Measurements from ENCODE around the gene ISCA1. TPM values are rescaled to one million over a fixed set of nuclear protein-coding genes. Genes with fewer than 3 reads are reported as not detected.

Gene ISCA1
- total RNA-seq (2021) = 36.4 and 42.5 TPM in 2 replicates
- percentile 90 among the genes with signal in this experiment for Bru-seq, nascent RNA
- BruChase-seq, experiment 1, labeled RNA remaining after a 2-hour chase = percentile 91 among the genes with signal in this experiment
- percentile 88 among the genes with signal in this experiment for BruChase-seq, experiment 2, labeled RNA remaining after a 6-hour chase
- long read RNA-seq, transcript ISCA1-203 (4 exons, 1,958 nt) = major isoform, 62 of 79 reads
- long read RNA-seq, transcript ISCA1-201 (4 exons, 813 nt) = minor isoform, 5 of 79 reads
- long read RNA-seq, partial matches to known transcripts = 0 of 79 reads
- long read RNA-seq, other reads (novel, unspliced or antisense) = 12 of 79 reads

DNA sequence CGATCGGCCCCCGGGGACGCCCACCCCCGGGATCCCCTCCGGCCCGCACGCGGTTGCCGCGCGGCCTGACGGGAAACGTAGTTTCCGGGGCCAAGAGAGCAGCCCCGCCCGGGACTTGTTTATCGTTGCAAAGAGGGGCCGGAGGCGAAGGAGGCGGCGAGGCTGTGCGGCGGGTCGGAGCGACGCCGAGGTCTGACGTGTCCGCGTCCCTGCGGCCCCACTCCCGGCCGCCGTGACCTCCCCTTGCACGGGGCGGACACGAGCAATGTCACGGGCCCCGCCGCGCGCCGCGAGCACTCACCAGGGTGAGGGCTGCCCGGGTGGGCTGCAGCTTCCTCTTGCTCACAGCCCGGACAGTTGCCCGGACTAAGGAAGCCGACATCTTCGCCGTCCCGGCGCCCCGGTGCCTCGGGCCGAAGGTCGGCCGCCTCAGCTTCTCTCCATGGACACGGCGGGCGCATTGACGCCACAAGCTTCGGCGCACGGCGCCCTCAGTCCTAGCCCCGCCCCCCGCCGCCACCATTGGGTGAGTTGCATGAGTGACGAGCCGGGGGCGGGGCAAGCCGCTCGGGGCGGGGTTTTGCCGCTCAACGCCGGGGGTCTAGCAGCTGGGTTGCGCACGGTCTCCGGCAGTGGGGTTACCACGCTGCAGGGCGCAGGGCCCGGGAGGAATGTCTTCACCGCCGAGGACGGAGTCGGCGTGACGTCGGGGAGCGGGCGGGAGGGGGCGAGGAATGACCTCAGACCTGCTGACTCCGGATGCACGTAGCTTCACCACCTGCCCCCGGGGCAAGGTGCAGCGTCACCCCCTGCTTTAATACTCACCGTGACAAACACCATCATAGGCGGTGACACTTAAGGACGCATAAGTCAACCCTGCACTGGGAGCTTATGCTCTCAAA, at the start of gene ISCA1:
Gene ISCA1, minus strand, starts transcription at position 462 of the 902 bp plus-strand sequence. Its CDS starts 80 bp downstream, at position 382.
- peaks cover 5% of the 10 kb centered on the region for H3K36me3 ChIP-seq (ENCODE audit: insufficient read depth, low read length, poor library complexity, severe bottlenecking)
- intact Hi-C loops (cut with micrococcal nuclease; ENCODE audit: unreplicated experiment) = no loop called here
- ChIA-PET CTCF (no interaction called here), POLR2A (ENCODE audit: low non-redundant PET) (interaction anchor here (0.5 to 0.8 kb wide), 3 partner anchors 8 to 1268 kb away, joined by 3 to 10 read pairs (median 5); no protein-coding TSS in a partner anchor)
- BruUV-seq (replicated peaks) = no TSS peak
- peaks cover 18% of the 10 kb centered on the region for H3K4me1 ChIP-seq (ENCODE audit: insufficient read depth, low read length, poor library complexity, severe bottlenecking)
- peak; percentile 97 for DNase-seq (ENCODE audit: low spot score)
- no peaks in the 10 kb centered on the region for H3K27me3 ChIP-seq (replicated peaks; ENCODE audit: insufficient read depth, low read depth, low read length, poor library complexity)
- H3K27ac ChIP-seq (ENCODE audit: low read depth, low read length, poor library complexity, severe bottlenecking) = peak within 1 kb of the TSS; percentile 94
- no peaks in the 10 kb centered on the region for H3K9me3 ChIP-seq (ENCODE audit: low read depth, low read length, poor library complexity, severe bottlenecking)
- H3K4me3 ChIP-seq (ENCODE audit: low read depth, low read length, poor library complexity, severe bottlenecking) = peak within 1 kb of the TSS; percentile 86
- no peak for TF ChIP-seq EZH2 (IDR thresholded peaks at IDR 0.05; ENCODE audit: borderline replicate concordance, low read depth, low read length, poor library complexity, severe bottlenecking)
- TF ChIP-seq, protein P1, sequence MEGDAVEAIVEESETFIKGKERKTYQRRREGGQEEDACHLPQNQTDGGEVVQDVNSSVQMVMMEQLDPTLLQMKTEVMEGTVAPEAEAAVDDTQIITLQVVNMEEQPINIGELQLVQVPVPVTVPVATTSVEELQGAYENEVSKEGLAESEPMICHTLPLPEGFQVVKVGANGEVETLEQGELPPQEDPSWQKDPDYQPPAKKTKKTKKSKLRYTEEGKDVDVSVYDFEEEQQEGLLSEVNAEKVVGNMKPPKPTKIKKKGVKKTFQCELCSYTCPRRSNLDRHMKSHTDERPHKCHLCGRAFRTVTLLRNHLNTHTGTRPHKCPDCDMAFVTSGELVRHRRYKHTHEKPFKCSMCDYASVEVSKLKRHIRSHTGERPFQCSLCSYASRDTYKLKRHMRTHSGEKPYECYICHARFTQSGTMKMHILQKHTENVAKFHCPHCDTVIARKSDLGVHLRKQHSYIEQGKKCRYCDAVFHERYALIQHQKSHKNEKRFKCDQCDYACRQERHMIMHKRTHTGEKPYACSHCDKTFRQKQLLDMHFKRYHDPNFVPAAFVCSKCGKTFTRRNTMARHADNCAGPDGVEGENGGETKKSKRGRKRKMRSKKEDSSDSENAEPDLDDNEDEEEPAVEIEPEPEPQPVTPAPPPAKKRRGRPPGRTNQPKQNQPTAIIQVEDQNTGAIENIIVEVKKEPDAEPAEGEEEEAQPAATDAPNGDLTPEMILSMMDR (conservative IDR thresholded peaks at IDR 0.05; ENCODE audit: low read depth, low read length) = no peak

DNA sequence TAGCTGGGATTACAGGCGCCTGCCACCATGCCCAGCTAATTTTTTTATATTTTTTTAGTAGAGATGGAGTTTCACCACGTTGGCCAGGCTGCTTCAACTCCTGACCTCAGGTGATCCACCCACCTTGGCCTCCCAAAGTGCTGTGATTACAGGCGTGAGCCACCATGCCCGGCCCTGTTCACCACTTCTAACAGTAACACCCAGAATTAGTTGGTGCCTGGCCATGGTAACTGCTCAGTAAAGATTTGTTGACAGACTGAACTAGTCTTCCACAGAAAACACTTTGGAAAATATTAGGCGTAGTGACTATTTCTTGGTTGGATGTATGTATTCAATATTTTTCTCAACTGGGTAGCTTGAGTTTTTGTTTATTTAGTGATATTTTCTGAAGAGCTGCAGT, 47.8 kb upstream of the ISCA1 start:
- Histone ChIP-seq H3K27me3 (replicated peaks; ENCODE audit: insufficient read depth, low read depth, low read length, poor library complexity) (no peaks in the 10 kb centered on the region), H3K9me3 (ENCODE audit: low read depth, low read length, poor library complexity, severe bottlenecking) (no peaks in the 10 kb centered on the region), H3K36me3 (ENCODE audit: insufficient read depth, low read length, poor library complexity, severe bottlenecking) (peaks cover 7% of the 10 kb centered on the region), H3K4me1 (ENCODE audit: insufficient read depth, low read length, poor library complexity, severe bottlenecking) (no peaks in the 10 kb centered on the region), H3K27ac (ENCODE audit: low read depth, low read length, poor library complexity, severe bottlenecking) (no peak overlapping the region), H3K4me3 (ENCODE audit: low read depth, low read length, poor library complexity, severe bottlenecking) (no peak overlapping the region)
- no TSS peak for BruUV-seq (replicated peaks)
- intact Hi-C loops (cut with micrococcal nuclease; ENCODE audit: unreplicated experiment) = no loop called here
- no peak for DNase-seq (ENCODE audit: low spot score)
- ChIA-PET CTCF (no interaction called here), POLR2A (ENCODE audit: low non-redundant PET) (no interaction called here)
- no peak for TF ChIP-seq EZH2 (IDR thresholded peaks at IDR 0.05; ENCODE audit: borderline replicate concordance, low read depth, low read length, poor library complexity, severe bottlenecking)
- TF ChIP-seq, protein P1 (conservative IDR thresholded peaks at IDR 0.05; ENCODE audit: low read depth, low read length) = no peak

DNA sequence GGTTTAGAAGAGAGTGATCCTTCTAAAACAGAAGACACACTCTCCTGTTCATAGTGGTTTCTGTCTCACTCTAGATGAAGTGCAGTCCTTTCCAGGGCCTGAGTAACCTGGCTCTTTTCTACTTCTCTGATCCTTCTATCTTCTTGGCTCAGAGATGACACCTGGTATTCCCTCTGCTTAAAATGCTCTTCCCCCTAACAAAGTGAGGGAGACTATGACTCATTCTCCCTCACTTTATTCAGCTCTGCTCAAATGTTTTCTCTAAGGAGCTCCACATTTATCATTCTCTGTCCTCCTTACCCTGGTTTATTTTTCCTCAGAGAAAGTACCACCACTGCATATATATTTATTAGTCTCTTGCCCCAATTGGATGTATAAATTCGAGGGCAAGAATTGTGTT, 47.3 kb upstream of the ISCA1 start:
- H3K36me3 ChIP-seq (ENCODE audit: insufficient read depth, low read length, poor library complexity, severe bottlenecking) = peaks cover 8% of the 10 kb centered on the region
- H3K27ac ChIP-seq (ENCODE audit: low read depth, low read length, poor library complexity, severe bottlenecking) = no peak overlapping the region
- H3K27me3 ChIP-seq (replicated peaks; ENCODE audit: insufficient read depth, low read depth, low read length, poor library complexity) = no peaks in the 10 kb centered on the region
- no peaks in the 10 kb centered on the region for H3K4me1 ChIP-seq (ENCODE audit: insufficient read depth, low read length, poor library complexity, severe bottlenecking)
- ChIA-PET CTCF (no interaction called here), POLR2A (ENCODE audit: low non-redundant PET) (no interaction called here)
- no peaks in the 10 kb centered on the region for H3K9me3 ChIP-seq (ENCODE audit: low read depth, low read length, poor library complexity, severe bottlenecking)
- TF ChIP-seq, protein P1 (conservative IDR thresholded peaks at IDR 0.05; ENCODE audit: low read depth, low read length) = no peak
- TF ChIP-seq EZH2 (IDR thresholded peaks at IDR 0.05; ENCODE audit: borderline replicate concordance, low read depth, low read length, poor library complexity, severe bottlenecking) = no peak
- H3K4me3 ChIP-seq (ENCODE audit: low read depth, low read length, poor library complexity, severe bottlenecking) = no peak overlapping the region
- no peak for DNase-seq (ENCODE audit: low spot score)
- intact Hi-C loops (cut with micrococcal nuclease; ENCODE audit: unreplicated experiment) = no loop called here
- BruUV-seq (replicated peaks) = no TSS peak
